GM18505 (cell line): ENCODE data around the gene KLHL13.

Source experiments
- ATAC-seq: cut with Tn5 transposase; IDR thresholded peaks from one replicate; pipeline ENCODE4 v1.9.1; 2021; ENCODE audit not compliant: unreplicated experiment
- POLR2A ChIP-seq: IDR thresholded peaks from 4 replicates; pipeline ENCODE4 v1.6.1; 2011; ENCODE audit warnings: borderline replicate concordance; ENCODE audit not compliant: insufficient read depth, insufficient read length; ENCODE audit errors: extremely low read depth

The KLHL13 gene

GRCh38 chrX:117851025-117851424, 265.6 kb downstream of the KLHL13 start:
- no peak for ATAC-seq
- no peak for TF ChIP-seq POLR2A
